HUES6 (cell line): ENCODE results near the gene NOL4L.

Experiments
- H3K27ac ChIP-seq: 2 replicates; pipeline ENCODE4 v1.7.0; 2013; ENCODE audit warnings: low read depth, mild to moderate bottlenecking, low read length, inconsistent platforms
- H3K27me3 ChIP-seq: 2 replicates; pipeline ENCODE4 v1.6.1; 2013; ENCODE audit warnings: low read length; ENCODE audit not compliant: control insufficient read depth, insufficient read depth
- H3K36me3 ChIP-seq: 2 replicates; pipeline ENCODE4 v1.6.1; 2013; ENCODE audit warnings: low read length; ENCODE audit not compliant: control insufficient read depth, insufficient read depth
- H3K4me1 ChIP-seq: 2 replicates; pipeline ENCODE4 v1.6.1; 2013; ENCODE audit warnings: low read length; ENCODE audit not compliant: control insufficient read depth, insufficient read depth
- H3K4me3 ChIP-seq: 2 replicates; pipeline ENCODE4 v1.5.1; 2013; ENCODE audit warnings: low read depth, low read length
- H3K9ac ChIP-seq: one replicate; pipeline ENCODE4 v1.6.1; 2013; ENCODE audit warnings: mild to moderate bottlenecking, low read length
- H3K9me3 ChIP-seq: 2 replicates; pipeline ENCODE4 v1.6.1; 2013; ENCODE audit warnings: low read depth, low read length; ENCODE audit not compliant: control insufficient read depth, insufficient read depth

NOL4L gene

DNA sequence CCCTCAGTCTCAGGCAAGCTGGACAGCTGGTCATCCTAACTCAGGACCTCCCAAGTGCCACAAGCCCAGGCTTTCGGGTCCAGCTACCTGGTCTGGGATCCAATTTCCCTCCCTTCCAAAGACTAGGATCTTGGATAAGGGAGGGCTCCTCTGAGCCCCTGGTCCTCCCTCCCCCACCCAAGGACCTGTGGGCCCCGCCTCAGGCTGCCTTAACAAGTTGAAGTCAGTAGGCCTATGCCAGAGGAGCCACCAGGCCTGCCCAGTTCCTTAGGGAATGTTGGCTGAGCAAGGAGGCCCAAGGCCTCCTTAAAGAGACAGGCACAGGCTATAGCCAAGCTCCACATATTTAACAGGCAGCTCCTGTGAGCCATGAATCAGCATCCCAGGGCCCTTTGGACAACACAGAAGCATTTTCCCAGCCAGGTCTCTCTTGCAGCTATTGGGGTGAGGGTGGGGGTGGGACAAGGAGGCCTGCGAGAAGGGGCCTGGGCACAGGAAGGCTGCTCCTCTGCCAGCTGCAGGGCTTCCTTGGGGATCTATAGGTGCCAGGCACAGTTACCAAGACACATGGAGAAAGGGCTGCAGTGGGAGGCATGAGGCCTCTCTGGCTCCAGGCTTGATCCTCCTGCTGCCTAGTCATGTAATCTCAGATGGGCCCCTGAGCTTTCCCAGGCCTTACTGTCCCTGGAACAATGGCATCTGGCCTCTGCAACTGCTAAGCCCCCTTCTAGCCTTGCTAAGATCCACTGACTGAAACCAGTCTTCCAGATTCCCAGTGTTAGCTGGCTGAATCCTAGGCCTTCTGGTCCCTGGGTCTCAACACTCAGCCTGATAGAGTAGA is 27.4 kb upstream of the NOL4L start:
- no peaks in the 10 kb centered on the region for H3K36me3 ChIP-seq
- no peak overlapping the region for H3K4me3 ChIP-seq
- H3K4me1 ChIP-seq = peaks cover 9% of the 10 kb centered on the region; the same call in 1 of the 2 replicates
- no peaks in the 10 kb centered on the region for H3K27me3 ChIP-seq
- no peaks in the 10 kb centered on the region for H3K9me3 ChIP-seq
- H3K9ac ChIP-seq = no peak overlapping the region
- H3K27ac ChIP-seq = no peak overlapping the region

DNA sequence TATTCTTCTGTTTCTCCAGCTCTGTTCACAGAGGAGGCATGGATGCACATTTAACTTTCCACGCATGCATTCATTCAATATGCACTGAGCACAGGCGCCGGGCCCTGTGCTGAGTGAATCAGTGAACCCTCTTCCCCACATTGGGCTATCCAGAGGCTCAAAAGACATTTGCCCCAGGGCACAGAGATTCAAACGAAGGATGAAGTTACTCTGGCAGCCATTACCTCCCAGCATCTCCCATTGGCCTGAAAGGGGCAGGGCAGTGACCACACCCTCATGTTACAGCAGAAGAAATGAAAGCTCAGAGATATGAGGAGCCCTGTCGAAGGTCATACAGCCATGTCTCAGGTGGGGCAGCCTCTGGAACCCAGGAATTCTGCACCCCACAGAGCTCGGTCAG is 26.7 kb upstream of the NOL4L start:
- H3K27ac ChIP-seq = no peak overlapping the region
- H3K4me1 ChIP-seq = peaks cover 9% of the 10 kb centered on the region; the same call in 1 of the 2 replicates
- no peak overlapping the region for H3K9ac ChIP-seq
- H3K36me3 ChIP-seq = no peaks in the 10 kb centered on the region
- H3K27me3 ChIP-seq = peaks cover 2% of the 10 kb centered on the region; the same call in 1 of the 2 replicates
- H3K4me3 ChIP-seq = no peak overlapping the region
- H3K9me3 ChIP-seq = no peaks in the 10 kb centered on the region

DNA sequence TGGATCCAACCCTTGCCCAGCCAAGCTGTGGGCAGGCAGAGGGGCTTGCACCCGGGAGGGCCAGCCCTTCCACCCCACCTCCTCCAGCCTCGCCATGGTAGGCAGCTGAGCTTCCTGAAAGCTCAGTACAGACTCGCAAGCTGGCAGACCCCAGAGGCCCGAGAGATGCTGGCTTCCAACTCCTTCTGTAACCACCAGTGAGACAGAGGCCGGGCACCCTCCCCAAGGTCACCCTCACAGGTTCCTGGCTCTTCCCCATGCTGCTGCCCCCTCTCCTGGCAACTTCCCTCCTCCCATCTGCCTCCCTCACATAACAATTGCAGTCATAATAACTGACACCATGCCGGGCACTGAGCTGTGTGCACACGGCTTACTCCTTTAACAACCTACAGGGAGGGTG is 26.2 kb upstream of the NOL4L start:
- no peak overlapping the region for H3K9ac ChIP-seq
- no peaks in the 10 kb centered on the region for H3K9me3 ChIP-seq
- no peak overlapping the region for H3K27ac ChIP-seq
- no peak overlapping the region for H3K4me3 ChIP-seq
- H3K4me1 ChIP-seq = peaks cover 9% of the 10 kb centered on the region; the same call in 1 of the 2 replicates
- H3K36me3 ChIP-seq = no peaks in the 10 kb centered on the region
- peaks cover 8% of the 10 kb centered on the region; the same call in 1 of the 2 replicates for H3K27me3 ChIP-seq

DNA sequence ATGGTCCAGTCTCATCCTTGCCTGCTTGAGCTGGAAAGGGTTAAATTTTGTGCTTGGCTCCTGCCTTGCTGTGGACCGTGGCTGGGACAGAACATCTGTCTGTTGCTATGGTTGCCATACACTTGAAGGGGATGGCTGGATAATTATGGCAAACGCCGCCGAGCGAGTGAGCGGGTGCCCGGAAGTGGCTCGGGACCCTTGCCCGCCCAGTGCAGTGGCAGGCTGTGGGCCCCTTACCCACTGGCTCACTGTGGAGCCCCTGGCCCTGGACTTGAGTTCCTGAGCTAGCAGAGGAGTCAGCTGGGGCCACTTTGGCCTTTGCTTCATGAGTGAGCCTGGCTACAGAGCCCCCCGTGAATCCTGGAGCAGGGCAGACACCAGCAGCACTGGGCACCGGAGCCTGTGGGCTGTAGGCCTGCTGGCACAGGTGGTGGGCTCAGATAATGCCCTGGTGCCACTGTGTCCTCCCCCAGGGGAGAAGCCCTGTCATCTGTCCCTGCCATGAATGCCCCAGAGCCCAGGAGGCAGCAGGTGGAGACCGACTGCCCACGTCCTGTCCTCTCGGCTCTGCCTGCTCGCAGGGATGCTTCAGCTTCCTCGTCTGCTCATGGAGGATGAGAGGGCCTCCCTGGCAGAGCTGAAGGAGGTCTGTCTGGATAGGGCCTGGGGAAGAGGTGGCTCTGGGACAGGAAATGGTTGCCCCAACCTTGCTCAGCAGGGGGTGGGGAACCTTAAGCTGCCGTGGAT is 25.5 kb upstream of the NOL4L start:
- Histone ChIP-seq H3K9me3 (no peaks in the 10 kb centered on the region), H3K27ac (no peak overlapping the region), H3K27me3 (peaks cover 14% of the 10 kb centered on the region; the same call in 1 of the 2 replicates), H3K4me1 (peaks cover 15% of the 10 kb centered on the region; the same call in 1 of the 2 replicates), H3K4me3 (no peak overlapping the region), H3K36me3 (no peaks in the 10 kb centered on the region), H3K9ac (no peak overlapping the region)

DNA sequence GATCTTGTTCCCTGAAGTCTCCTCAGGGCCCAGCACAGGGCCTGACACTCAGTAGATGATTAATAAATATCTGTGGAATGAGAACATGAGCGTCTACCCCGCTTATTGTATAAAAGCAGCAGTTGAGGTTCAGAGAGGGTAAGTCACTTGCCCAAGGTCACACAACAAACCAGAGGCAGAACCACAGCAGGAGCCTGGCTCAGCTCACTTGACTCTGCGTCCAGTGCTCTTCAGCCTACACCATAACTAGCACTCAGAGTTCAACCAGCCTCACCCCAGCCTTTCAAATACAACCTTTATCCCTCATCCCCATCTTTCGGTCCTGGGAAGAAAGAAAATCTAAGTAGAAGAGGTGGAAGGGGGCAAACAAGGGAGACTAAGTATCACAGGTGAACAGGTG is 24.9 kb upstream of the NOL4L start:
- Histone ChIP-seq H3K9me3 (no peaks in the 10 kb centered on the region), H3K4me1 (peaks cover 21% of the 10 kb centered on the region), H3K9ac (no peak overlapping the region), H3K36me3 (no peaks in the 10 kb centered on the region), H3K4me3 (no peak overlapping the region), H3K27me3 (peaks cover 19% of the 10 kb centered on the region; the same call in 1 of the 2 replicates), H3K27ac (no peak overlapping the region)

DNA sequence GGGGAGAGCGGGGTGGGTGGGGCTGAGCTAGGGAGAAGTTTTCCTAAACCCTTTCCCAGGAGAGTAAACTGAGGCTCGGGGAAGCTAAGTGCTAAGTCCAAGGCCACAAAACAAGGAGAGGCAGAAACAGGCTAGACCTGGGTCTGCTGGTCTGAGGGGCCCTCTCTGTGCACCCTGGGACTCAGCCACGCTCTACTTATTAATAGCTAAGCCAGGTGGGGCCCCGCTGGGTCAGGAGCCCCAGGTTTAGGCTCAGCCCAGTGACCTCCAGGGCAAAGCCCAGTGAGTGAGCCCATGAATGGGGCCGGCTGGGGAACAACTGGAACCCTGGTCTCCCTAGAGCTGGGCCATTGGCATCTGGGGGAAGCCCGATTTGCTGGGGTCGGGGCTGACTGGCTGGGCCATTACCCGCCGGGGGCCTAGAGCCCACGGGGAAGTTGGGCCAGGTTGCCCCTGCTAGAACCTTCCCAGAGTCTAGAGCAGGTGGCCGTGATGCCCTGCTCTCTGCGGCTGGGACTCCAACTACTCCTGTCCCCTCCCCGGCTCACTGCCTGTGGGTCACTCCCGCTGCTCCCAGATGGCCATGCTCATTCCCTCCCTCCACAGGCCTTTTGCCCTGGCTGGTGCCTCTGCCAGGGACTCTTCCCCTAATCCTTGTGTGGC is 24.1 kb upstream of the NOL4L start:
- no peaks in the 10 kb centered on the region for H3K9me3 ChIP-seq
- H3K4me3 ChIP-seq = no peak overlapping the region
- H3K9ac ChIP-seq = no peak overlapping the region
- H3K27me3 ChIP-seq = peaks cover 19% of the 10 kb centered on the region; the same call in 1 of the 2 replicates
- H3K27ac ChIP-seq = no peak overlapping the region
- peaks cover 23% of the 10 kb centered on the region for H3K4me1 ChIP-seq
- no peaks in the 10 kb centered on the region for H3K36me3 ChIP-seq

DNA sequence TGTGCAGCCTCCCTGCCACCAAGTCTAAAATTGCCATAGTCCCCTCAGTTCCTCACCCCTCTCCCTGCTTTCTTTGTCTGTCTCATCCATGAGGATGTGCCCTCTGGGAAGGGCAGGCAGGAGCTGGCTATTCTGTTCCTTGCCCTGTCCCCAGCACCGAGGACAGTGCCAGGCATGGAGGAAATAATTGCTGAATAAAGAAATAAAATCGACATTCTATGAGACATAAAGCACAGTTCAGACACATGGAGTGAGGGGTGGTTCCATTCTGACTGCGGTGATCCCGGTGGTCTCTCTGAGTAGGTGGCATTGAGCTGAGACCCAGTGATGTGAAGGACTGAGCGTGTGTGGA is 23.5 kb upstream of the NOL4L start:
- no peak overlapping the region for H3K27ac ChIP-seq
- no peak overlapping the region for H3K4me3 ChIP-seq
- no peaks in the 10 kb centered on the region for H3K9me3 ChIP-seq
- H3K4me1 ChIP-seq = peaks cover 23% of the 10 kb centered on the region
- H3K9ac ChIP-seq = no peak overlapping the region
- H3K27me3 ChIP-seq = peaks cover 19% of the 10 kb centered on the region; the same call in 1 of the 2 replicates
- no peaks in the 10 kb centered on the region for H3K36me3 ChIP-seq

DNA sequence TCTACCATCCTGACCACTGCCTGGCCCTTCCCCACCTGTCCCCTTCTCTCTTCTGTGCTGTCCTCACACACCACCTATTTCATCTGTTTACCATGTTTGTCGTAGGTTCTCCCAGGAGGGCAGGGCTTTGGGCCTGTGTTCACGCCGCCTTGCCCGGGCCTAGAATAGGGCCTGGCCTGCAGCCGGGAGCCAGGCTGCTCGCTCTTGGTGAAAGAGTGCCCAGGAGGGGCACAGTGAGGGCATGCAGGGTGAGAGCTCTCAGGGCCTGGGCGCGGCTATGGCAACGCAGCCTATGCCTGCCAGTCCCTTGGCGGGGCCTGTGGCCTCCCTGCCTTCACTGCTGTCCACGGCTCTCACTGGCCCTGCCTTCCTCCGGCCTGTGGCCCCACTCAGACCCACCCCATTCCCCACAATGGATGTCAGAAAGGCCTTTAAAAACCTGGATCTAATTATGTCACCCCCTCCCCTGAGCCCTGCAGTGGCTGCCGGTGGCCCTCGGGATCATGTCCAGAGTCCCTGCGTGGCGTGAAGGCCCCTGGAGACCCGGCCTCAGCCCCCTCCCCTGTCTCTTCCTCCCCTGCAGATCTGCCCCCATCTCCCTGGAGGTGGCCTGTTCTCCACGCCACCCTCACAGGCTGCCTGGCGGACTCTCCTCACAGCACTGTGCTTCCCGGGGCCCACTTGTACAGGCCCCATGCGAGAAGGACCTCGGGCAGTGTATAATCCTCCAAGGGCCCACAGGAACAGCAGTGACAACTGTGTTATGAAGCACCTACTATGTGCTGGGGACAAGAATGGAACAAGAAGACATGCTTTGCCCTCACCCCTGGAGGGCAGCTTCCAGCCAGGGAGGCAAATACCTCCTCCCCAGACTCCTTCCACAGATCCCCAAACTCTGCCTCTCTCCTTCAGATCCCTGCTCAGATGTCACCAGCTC is 22.9 kb upstream of the NOL4L start:
- Histone ChIP-seq H3K27me3 (peaks cover 19% of the 10 kb centered on the region; the same call in 1 of the 2 replicates), H3K9ac (no peak overlapping the region), H3K4me3 (no peak overlapping the region), H3K36me3 (no peaks in the 10 kb centered on the region), H3K4me1 (peaks cover 23% of the 10 kb centered on the region), H3K9me3 (no peaks in the 10 kb centered on the region), H3K27ac (no peak overlapping the region)

DNA sequence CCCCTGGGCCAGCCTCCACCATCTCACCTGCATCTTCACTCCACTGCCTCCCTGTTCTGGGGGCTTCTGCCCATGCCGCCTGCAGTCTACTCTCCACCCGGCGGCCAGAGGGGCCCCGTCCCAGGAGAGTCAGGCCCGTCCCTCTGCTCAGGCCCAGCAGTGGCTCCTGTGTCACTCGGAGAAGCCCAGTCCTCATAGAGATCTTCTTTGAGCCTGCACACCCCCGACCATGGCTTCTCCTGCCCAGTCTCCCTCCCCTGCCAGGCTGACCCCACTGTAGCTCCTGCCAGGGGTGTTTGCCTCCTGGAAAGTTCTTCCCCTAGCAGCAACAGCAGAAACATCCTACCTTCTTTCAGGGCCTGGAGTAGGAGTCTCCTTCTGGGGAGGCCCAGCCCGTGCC is 22.2 kb upstream of the NOL4L start:
- Histone ChIP-seq H3K4me1 (peaks cover 23% of the 10 kb centered on the region), H3K27ac (no peak overlapping the region), H3K4me3 (no peak overlapping the region), H3K27me3 (peaks cover 19% of the 10 kb centered on the region; the same call in 1 of the 2 replicates), H3K9ac (no peak overlapping the region), H3K36me3 (no peaks in the 10 kb centered on the region), H3K9me3 (no peaks in the 10 kb centered on the region)

DNA sequence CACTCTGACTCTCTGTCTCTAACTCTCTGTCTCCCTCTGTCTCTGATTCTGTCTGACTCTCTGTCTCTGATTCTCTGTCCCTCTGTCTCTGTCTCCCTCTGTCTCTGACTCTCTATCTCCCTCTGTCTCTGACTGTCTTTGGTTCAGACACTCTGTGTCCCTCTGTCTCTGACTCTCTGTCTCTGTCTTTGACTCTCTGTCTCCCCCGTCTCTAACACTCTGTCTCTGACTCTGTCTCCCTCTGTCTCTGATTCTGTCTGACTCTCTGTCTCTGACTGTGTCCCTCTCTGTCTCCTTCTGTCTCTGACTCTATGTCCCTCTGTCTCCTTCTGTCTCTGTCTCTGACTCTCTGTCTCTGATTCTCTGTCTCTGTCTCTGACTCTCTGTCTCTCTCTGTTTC is 21.7 kb upstream of the NOL4L start:
- Histone ChIP-seq H3K36me3 (no peaks in the 10 kb centered on the region), H3K9ac (no peak overlapping the region), H3K4me3 (no peak overlapping the region), H3K27me3 (peaks cover 19% of the 10 kb centered on the region; the same call in 1 of the 2 replicates), H3K9me3 (no peaks in the 10 kb centered on the region), H3K4me1 (peaks cover 19% of the 10 kb centered on the region), H3K27ac (no peak overlapping the region)
